Astrocyte of the spinal cord (primary cell): ENCODE data around the gene PLEKHJ1.

Experiments used
- DNase-seq: peaks from one replicate; pipeline ENCODE4 v3.0.0; 2011; ENCODE audit warnings: low read depth, low spot score
- H3K4me3 ChIP-seq: 2 replicates; pipeline ENCODE4 v1.5.1; 2011; ENCODE audit warnings: low read depth, mild to moderate bottlenecking, low read length, moderate library complexity
- in situ Hi-C: cut with HindIII; loops from 2 replicates; pipeline ENCODE4 v1.10.0; 2017; ENCODE audit warnings: low sequenced_read_pairs
- TF ChIP-seq, protein P1 (sequence below): IDR thresholded peaks from 2 replicates; pipeline ENCODE4 v1.5.1; 2012; ENCODE audit warnings: low read depth, mild to moderate bottlenecking, low read length, inconsistent platforms

PLEKHJ1 gene

DNA sequence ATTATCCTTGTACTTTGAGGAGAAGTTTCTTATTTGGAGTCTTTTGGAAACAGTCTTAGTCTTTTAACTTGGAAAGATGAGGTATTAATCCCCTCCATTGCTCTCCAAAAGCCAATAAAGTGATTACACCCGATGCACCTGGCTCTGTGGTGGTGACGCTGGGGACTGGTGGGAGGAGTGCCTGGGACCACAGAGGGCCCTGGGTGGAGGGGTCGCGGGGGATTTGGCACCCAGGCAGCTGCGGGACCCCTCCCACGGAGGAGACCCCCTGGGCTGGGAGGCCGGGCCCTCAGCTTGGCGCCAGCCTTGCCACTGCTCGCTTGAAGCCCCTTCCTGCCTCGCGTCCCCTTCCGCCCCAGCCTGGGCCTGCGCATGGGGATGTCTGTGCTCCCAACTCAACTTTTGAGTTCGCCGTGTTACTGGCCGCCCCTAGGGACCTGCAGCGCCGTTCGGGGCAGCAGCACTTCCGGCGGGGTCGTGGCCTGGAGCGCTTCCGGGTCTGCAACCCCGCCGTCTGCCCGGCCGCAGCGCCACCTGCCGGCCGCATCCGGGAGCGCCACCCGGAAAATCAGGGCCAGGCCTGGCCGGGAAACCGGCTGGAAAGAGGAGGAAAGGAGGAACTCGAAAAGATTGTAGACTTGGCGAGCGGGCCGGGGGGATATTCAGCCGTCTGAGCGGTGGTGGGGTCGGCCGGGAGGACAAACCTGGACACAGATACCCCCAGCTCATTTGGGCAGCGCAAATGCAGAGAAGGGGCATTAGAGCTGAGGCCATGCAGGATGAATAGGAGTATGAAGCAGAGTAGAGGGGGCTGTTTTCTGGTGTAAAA, 37.4 kb upstream of the PLEKHJ1 start:
- TF ChIP-seq, protein P1, sequence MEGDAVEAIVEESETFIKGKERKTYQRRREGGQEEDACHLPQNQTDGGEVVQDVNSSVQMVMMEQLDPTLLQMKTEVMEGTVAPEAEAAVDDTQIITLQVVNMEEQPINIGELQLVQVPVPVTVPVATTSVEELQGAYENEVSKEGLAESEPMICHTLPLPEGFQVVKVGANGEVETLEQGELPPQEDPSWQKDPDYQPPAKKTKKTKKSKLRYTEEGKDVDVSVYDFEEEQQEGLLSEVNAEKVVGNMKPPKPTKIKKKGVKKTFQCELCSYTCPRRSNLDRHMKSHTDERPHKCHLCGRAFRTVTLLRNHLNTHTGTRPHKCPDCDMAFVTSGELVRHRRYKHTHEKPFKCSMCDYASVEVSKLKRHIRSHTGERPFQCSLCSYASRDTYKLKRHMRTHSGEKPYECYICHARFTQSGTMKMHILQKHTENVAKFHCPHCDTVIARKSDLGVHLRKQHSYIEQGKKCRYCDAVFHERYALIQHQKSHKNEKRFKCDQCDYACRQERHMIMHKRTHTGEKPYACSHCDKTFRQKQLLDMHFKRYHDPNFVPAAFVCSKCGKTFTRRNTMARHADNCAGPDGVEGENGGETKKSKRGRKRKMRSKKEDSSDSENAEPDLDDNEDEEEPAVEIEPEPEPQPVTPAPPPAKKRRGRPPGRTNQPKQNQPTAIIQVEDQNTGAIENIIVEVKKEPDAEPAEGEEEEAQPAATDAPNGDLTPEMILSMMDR, result peak; percentile 85
- DNase-seq, result peak; percentile 54
- peak overlapping the region; percentile 7 for H3K4me3 ChIP-seq
- in situ Hi-C loops, result no loop called here

DNA sequence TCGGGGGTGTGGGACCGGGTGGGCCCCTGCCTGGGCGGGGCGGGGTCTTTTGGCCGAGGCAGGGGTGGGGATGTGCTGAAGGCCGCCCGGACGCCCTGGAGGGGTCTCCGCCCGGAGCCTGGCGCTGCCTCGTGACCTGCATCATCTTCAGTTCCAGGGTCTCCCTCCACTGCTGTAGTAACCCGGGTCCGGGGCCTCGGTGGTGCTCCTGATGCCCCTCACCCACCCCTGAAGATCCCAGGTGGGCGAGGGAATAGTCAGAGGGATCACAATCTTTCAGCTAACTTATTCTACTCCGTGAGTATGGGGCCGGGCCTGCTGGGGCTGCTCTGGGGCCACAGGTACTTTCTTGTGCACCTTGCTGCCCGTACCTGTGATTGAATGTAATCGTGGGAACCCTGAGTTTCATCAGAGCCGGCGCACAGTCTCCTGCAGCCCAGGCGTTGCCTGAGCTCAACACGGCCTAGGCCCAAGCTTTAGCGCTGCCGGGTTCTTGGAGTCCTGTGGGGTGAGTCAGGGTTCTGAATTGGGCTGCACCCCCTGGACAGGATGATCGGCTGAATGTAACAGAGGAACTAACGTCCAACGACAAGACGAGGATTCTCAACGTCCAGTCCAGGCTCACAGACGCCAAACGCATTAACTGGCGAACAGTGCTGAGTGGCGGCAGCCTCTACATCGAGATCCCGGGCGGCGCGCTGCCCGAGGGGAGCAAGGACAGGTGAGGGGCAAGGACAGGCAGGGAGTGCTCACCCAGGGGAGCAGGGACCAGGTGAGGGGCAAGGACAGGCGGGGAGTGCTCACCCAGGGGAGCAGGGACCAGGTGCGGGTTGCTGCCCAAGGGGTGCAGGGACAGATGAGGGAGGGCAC, 35.3 kb upstream of the PLEKHJ1 start:
- in situ Hi-C loops, result no loop called here
- peak overlapping the region; percentile 99 for H3K4me3 ChIP-seq
- DNase-seq, result peak; percentile 55
- TF ChIP-seq, protein P1, result no peak

DNA sequence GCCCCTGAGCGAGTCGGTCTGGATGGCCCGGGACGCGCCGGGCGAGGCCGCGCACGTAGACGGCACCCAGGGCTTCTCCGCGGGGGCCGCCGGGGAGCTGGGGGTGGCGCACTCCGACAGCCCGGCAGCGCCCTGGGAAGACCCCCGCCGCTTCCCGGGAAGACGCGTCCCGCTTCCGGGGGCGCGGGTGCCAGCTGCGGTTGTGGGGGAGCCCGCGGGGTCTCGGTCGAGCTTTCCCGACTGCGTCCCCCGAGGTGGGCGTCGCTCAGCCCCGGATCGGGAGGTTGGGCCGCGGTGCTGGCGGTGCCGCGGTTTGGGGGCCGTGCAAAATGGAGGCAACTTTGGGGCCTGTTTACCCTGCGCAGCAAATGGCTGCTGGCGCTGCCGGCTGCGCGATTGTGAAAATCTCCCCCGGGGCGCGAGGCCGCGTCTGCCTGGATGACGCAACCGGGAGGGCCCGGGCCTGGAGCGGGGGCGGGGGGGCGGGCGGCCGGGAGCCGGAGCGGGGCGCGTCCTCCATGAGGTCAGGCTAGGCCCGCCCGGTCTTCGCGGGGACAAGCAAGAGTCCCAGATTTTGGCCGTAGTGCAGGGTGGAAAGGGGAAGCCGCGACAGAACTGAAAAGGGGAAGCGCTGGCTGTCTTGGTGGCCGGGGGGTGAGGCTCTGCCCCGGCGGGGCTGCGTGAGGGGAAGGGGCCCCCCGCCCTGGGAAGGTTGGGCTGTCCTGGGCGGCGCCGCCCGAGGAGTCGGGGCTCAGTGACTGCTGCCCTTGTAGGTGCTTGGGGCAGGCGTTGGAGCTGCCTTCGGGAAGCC, 34.5 kb upstream of the PLEKHJ1 start:
- peak overlapping the region; percentile 99 for H3K4me3 ChIP-seq
- peak; percentile 89 for DNase-seq
- TF ChIP-seq, protein P1, result no peak
- in situ Hi-C loops, result no loop called here

DNA sequence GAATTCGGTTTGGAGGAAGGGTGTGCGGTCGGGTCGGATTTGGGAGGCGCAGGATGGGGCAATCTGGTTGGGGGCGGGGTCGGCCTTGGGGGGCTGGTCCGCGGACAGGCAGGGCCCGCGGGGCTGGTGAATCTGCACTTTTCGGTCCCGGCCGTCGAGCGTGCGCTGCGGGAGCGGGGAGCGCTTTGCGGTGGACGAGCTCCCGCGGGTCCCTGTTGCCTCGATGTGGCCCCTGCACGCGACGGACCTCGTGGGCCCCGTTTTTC, 34.0 kb upstream of the PLEKHJ1 start:
- peak overlapping the region; percentile 99 for H3K4me3 ChIP-seq
- in situ Hi-C loops, result no loop called here
- TF ChIP-seq, protein P1, result no peak
- DNase-seq, result no peak

DNA sequence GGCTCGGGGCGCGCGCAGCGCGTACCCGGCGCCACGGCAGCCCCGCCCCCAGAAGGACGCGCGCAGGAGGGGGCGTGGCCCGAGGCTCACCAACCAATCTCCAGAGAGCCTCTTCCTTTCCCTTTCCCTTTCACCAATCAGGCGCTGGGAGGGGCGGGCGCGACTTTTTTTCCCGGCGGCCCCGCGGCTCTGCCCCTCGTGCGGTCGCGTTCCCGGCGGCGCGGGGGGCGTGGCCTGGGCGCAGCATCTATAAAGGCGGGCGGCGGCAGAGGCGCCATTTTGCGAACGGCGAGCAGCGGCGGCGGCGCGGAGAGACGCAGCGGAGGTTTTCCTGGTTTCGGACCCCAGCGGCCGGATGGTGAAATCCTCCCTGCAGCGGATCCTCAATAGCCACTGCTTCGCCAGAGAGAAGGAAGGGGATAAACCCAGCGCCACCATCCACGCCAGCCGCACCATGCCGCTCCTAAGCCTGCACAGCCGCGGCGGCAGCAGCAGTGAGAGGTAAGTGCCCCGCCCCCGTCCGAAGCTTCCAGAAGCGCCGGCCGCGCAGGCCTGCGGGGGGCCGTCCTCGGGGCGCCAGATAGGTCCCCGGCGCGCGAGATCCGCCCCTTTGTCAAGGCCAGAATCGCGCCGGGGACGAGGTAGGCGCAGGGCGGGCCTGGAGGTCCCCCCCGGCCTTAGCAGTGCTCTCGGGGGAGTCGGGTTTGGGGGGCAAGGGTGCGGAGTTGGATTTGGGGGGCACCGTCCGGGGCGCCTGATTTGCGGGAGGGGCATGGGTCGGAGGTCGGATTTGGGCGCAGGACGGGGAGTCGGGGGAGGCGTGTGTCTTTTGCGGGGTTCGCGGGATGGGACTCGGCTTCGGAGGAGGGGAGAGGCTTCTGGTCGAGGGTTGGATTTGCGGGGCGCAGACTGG, 33.4 kb upstream of the PLEKHJ1 start:
- in situ Hi-C loops, result no loop called here
- H3K4me3 ChIP-seq, result peak overlapping the region; percentile 99
- peak; percentile 97 for DNase-seq
- TF ChIP-seq, protein P1, result no peak
